Esophagus muscularis mucosa (tissue), 4 donors: ENCODE data around the gene TAF1C.

ENCODE experiments used
- CTCF ChIP-seq, 3 experiments: fragments of 200-600 bp in 2 of 3; fragments of 450-650 bp in 1 of 3; sonication (generic) in 2 of 3; IDR thresholded peaks; one replicate each; pipeline ENCODE4 v1.5.1; 2017 to 2019; ENCODE audit warnings: antibody characterized with exemption in 3 of 3, mild to moderate bottlenecking in 2 of 3, moderate library complexity in 1 of 3
- EP300 ChIP-seq: sonication (generic); formaldehyde crosslinking; IDR thresholded peaks from one replicate; pipeline ENCODE4 v1.6.1; 2017; ENCODE audit warnings: antibody characterized with exemption
- POLR2A ChIP-seq: fragments of 450-650 bp; IDR thresholded peaks from one replicate; pipeline ENCODE4 v1.6.1; 2017; ENCODE audit warnings: antibody characterized with exemption, moderate library complexity, mild to moderate bottlenecking, low read depth
- POLR2AphosphoS5 ChIP-seq, 2 donors: sonication (generic); formaldehyde crosslinking; IDR thresholded peaks; one replicate each; pipeline ENCODE4 v1.6.1; 2017; ENCODE audit warnings: antibody characterized with exemption in 2 of 2

DNA sequence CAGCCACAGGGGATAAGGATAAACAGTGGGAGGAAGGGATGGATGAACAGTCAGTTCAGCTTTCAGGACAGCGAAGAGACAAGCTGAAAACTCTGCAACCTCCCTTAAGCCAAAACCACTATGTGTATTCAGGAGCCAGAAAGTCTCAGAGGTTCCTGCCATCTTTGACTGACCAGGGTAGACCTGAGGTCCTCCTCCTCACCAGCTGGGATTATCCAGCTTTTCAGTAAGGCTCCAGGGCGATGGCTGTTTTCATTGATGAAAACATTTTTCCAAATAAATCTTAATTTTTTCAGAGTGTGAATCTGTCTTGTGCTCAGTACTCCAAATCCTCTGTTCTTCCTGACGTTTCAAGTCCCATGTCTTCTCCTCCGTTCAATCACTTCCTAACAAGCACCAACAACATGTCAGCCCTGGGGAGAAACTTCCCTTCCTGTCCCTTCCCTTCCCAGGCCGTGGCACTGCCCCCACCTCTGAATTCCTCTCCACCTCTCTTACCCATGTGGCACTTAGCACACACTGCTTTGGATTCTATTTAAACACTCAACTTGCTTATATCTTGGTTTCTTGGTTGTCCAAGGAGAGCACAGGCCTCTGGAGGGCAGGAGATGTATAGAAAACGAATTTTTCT lies 47.1 kb downstream of the TAF1C start:
- no peak for TF ChIP-seq POLR2A
- no peak for TF ChIP-seq CTCF (IDR thresholded peaks at IDR 0.05)
- no peak for TF ChIP-seq POLR2AphosphoS5 (IDR thresholded peaks at IDR 0.05)
- no peak for TF ChIP-seq EP300
